Fibroblast of the aortic adventitia (primary cell): Measurements from ENCODE around the gene ITGA11. TPM values are rescaled to one million over a fixed set of nuclear protein-coding genes. Genes with fewer than 3 reads are reported as not detected.

Experiments
- DNase-seq: peaks from one replicate; pipeline ENCODE4 v3.0.0-alpha.2; 2010; ENCODE audit warnings: low read depth
- H3K4me3 ChIP-seq: 2 replicates; pipeline ENCODE4 v1.5.1; 2011; ENCODE audit warnings: low read depth, mild to moderate bottlenecking, control low read depth, low read length, moderate library complexity
- total RNA-seq: library from RNA; depleted of rRNA; stranded (reverse); fragments of >200 nt; gene quantifications from 2 replicates; pipeline ENCODE4 v1.2.3, GENCODE V29; 2012; ENCODE audit warnings: low replicate concordance
- TF ChIP-seq, protein P1 (sequence below): IDR thresholded peaks from 2 replicates; pipeline ENCODE4 v1.5.1; 2011; ENCODE audit warnings: mild to moderate bottlenecking, low read length, control low read depth, inconsistent platforms; ENCODE audit not compliant: insufficient read depth

The ITGA11 gene, protein sequence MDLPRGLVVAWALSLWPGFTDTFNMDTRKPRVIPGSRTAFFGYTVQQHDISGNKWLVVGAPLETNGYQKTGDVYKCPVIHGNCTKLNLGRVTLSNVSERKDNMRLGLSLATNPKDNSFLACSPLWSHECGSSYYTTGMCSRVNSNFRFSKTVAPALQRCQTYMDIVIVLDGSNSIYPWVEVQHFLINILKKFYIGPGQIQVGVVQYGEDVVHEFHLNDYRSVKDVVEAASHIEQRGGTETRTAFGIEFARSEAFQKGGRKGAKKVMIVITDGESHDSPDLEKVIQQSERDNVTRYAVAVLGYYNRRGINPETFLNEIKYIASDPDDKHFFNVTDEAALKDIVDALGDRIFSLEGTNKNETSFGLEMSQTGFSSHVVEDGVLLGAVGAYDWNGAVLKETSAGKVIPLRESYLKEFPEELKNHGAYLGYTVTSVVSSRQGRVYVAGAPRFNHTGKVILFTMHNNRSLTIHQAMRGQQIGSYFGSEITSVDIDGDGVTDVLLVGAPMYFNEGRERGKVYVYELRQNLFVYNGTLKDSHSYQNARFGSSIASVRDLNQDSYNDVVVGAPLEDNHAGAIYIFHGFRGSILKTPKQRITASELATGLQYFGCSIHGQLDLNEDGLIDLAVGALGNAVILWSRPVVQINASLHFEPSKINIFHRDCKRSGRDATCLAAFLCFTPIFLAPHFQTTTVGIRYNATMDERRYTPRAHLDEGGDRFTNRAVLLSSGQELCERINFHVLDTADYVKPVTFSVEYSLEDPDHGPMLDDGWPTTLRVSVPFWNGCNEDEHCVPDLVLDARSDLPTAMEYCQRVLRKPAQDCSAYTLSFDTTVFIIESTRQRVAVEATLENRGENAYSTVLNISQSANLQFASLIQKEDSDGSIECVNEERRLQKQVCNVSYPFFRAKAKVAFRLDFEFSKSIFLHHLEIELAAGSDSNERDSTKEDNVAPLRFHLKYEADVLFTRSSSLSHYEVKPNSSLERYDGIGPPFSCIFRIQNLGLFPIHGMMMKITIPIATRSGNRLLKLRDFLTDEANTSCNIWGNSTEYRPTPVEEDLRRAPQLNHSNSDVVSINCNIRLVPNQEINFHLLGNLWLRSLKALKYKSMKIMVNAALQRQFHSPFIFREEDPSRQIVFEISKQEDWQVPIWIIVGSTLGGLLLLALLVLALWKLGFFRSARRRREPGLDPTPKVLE
- 81.1 and 105 TPM in 2 replicates for total RNA-seq

DNA sequence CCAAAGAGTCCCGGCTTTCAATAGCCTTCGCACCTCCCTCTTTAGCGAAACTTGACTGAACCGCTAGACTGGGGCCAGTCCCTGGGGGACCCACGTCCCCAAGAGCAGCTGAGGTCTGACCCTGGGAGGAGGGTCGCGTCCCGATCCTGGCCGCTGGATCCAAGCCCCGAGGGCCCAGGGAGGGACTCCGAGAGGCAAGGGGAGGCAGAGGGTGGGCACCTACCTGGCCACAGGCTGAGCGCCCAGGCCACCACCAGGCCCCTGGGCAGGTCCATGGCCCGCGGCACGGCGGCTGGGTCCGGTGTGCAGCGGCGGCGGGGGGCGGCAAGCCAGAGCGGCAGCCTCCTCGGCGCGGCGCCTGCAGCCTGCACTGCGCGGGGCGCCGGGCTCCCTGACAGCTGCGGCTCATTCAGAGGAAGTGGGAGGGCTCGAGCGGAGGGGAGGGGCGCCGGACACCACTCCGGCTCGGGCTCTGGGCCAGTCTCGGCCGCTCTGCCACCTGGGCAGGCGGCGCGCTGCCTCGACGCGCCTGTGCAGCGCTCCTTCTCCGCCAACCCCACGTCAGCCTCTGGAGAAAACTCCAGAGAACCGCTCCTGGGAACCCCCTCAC, at the start of gene ITGA11:
ITGA11 (minus strand) TSS at position 372 of the 610 bp plus-strand sequence; CDS start at position 275, 97 bp downstream.
- DNase-seq, result peak; percentile 54
- H3K4me3 ChIP-seq, result peak within 1 kb of the TSS; percentile 84
- TF ChIP-seq, protein P1, sequence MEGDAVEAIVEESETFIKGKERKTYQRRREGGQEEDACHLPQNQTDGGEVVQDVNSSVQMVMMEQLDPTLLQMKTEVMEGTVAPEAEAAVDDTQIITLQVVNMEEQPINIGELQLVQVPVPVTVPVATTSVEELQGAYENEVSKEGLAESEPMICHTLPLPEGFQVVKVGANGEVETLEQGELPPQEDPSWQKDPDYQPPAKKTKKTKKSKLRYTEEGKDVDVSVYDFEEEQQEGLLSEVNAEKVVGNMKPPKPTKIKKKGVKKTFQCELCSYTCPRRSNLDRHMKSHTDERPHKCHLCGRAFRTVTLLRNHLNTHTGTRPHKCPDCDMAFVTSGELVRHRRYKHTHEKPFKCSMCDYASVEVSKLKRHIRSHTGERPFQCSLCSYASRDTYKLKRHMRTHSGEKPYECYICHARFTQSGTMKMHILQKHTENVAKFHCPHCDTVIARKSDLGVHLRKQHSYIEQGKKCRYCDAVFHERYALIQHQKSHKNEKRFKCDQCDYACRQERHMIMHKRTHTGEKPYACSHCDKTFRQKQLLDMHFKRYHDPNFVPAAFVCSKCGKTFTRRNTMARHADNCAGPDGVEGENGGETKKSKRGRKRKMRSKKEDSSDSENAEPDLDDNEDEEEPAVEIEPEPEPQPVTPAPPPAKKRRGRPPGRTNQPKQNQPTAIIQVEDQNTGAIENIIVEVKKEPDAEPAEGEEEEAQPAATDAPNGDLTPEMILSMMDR, result no peak

DNA sequence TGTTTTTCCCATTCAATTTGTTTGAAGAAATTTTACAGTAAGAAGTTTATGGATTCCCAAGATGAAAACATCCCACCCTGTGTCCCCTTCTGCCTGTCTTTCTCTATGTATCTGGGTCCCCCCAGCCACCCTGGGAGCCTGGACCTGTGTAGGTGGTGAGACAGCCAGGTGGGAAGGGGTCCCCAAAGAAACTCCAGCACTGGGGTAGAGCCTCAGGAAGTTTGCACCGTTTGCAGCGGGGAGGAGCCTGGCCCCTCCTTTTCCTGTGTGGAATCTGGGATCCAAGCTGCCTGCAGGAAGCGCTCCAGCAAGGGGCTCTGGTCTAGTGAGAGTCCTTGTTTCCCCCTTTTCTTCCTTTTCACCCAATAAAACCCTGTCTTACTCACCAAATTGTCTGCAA, 49.4 kb upstream of the ITGA11 start:
- TF ChIP-seq, protein P1, result no peak
- H3K4me3 ChIP-seq, result no peak overlapping the region
- no peak for DNase-seq

DNA sequence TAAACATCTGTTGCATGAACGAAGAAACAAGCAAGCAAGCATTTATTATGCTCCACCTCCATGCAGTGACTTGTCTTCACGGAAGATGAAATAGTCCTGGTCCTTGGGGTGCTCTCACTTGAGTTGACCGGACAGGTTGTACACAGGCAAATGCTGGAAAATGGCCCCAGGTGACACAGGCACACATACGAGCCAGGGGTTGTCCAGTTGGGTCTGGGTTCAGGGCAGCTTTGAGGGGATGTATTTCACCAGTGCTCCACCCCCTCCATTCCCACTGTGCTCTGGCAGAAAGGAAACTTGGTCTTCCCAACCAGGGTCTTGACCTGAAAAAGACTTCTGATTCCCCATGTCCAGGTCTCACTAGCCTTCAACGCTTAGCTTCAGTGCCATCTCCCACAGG, 48.3 kb upstream of the ITGA11 start:
- TF ChIP-seq, protein P1, result no peak
- H3K4me3 ChIP-seq, result no peak overlapping the region
- DNase-seq, result no peak

DNA sequence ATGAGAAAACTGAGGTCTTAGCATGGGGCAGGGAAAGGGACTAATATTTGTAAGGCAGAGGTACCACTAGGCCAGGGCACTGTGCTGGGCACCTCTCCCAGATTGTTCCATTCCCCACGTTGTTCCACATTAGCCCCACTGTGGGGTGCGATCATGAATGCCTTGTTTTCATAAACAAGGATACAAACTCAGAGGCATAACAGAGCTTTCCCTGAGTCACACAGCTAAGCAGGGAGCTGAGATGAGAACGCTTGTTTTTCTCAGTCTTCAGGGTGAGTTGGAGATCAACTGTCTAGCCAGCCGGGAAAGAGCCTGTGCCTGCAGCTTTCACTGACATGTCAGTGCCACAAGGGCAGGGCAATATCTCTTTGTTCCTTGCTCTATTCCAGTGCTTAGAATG, 47.9 kb upstream of the ITGA11 start:
- TF ChIP-seq, protein P1, result no peak
- no peak overlapping the region for H3K4me3 ChIP-seq
- peak; percentile 36 for DNase-seq

DNA sequence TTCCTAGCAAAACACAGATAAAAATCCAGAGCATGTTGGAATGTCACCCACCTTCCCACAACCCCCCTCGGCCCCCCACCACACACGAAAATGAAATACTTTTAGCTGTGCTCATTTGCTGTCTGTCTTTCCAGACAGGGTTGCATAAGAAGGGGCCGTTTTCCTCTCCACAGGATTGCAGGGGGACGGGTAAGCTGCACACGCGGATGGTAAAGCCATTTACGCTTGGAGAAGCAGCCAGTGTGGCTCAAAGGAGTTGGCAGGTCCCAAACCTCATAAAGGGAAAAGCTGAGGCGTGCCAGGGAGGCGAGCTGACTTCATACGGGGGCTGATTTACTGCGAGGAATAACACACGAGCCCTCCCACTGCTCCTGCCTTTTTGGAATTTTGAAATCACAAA, 47.4 kb upstream of the ITGA11 start:
- peak; percentile 93 for DNase-seq
- TF ChIP-seq, protein P1, result no peak
- no peak overlapping the region for H3K4me3 ChIP-seq

DNA sequence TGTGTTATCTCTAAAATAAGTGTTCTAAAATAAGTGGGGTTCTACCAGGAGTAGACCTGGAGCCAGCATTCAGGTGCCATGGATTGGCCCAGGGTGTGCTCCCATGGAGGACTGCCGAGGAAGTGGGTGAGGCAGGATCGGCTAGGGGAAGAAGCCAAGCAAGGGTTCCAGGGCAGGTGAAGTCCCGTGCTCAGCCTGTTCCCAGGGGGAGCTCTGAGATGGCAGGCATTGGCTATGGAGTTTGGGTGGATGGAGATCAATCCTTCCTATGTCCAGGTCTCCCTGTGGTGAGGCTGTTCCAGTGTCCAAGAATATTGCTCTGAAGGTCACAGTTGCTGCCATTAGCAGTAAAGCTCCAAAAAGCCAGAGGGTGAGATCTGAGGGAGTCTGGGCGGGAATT, 46.9 kb upstream of the ITGA11 start:
- no peak for DNase-seq
- H3K4me3 ChIP-seq, result no peak overlapping the region

More for the DNA sequence above, 46.9 kb upstream of the ITGA11 start:
- TF ChIP-seq, protein P1, result no peak
